Stimulated activated CD4-positive, alpha-beta T cell treated with anti-CD3 and anti-CD28 coated beads, Interleukin-1b, Interleukin-23, amount 100 ng/mL, for 24 hours (primary cell): Measurements from ENCODE around the gene TAS2R1.
"Not testable (repeated sequence)": the region's sequence is repeated elsewhere in the genome, so short reads cannot be mapped to it uniquely, and the experiment has no call there.

Source experiments
- DNase-seq, 4 experiments: peaks; one replicate each; pipeline ENCODE4 v3.0.0-alpha.2; 2020; ENCODE audit warnings: low read depth in 4 of 4, low spot score in 1 of 4

The TAS2R1 gene

GRCh38 chr5:9623661-9624060, 6.5 kb downstream of the TAS2R1 start:
- DNase-seq = no peak

- DNase-seq = no peak
Observed at GRCh38 chr5:9622971-9623421, 7.2 kb downstream of the TAS2R1 start.

GRCh38 chr5:9621379-9621903, 8.7 kb downstream of the TAS2R1 start:
- no peak for DNase-seq

- DNase-seq = no peak
Observed at GRCh38 chr5:9619331-9620092, 10.6 kb downstream of the TAS2R1 start.

- no peak for DNase-seq
Observed at GRCh38 chr5:9617739-9618504, 12.2 kb downstream of the TAS2R1 start.

- no peak for DNase-seq
Observed at GRCh38 chr5:9617221-9617620, 12.9 kb downstream of the TAS2R1 start.

GRCh38 chr5:9615331-9615730, 14.8 kb downstream of the TAS2R1 start:
- DNase-seq = no peak

GRCh38 chr5:9613360-9613759, 16.8 kb downstream of the TAS2R1 start:
- no peak for DNase-seq

GRCh38 chr5:9610969-9611368, 19.2 kb downstream of the TAS2R1 start:
- no peak for DNase-seq

GRCh38 chr5:9610364-9610763, 19.8 kb downstream of the TAS2R1 start:
- no peak for DNase-seq

GRCh38 chr5:9608093-9608492, 22.1 kb downstream of the TAS2R1 start:
- DNase-seq = no peak

GRCh38 chr5:9605041-9605838, 24.9 kb downstream of the TAS2R1 start:
- no peak for DNase-seq

GRCh38 chr5:9604416-9604815, 25.7 kb downstream of the TAS2R1 start:
- no peak for DNase-seq

GRCh38 chr5:9601055-9601739, 29.0 kb downstream of the TAS2R1 start:
- DNase-seq = no peak

- no peak for DNase-seq
Observed at GRCh38 chr5:9599391-9599790, 30.8 kb downstream of the TAS2R1 start.

- DNase-seq = not testable (repeated sequence)
Observed at GRCh38 chr5:9598329-9598728, 31.8 kb downstream of the TAS2R1 start.

GRCh38 chr5:9597322-9597721, 32.8 kb downstream of the TAS2R1 start:
- DNase-seq = not testable (repeated sequence)

GRCh38 chr5:9596824-9597223, 33.3 kb downstream of the TAS2R1 start:
- no peak for DNase-seq

- no peak for DNase-seq
Observed at GRCh38 chr5:9596171-9596780, 33.9 kb downstream of the TAS2R1 start.

GRCh38 chr5:9594913-9595312, 35.2 kb downstream of the TAS2R1 start:
- no peak for DNase-seq
